T-helper 1 cell treated with Interleukin-12 subunit alpha and Interleukin-12 subunit beta and Interleukin-4 antibody, amounts not matched to agents 30 μg/mL and 1 μg/mL, for 36 hours (primary cell): ENCODE data around the gene KANTR.

ENCODE experiments used
- H3K27ac Mint-ChIP-seq: one replicate; pipeline ENCODE4 v1.8.0; 2021; ENCODE audit warnings: mild to moderate bottlenecking, mixed read lengths
- H3K27me3 Mint-ChIP-seq: one replicate; pipeline ENCODE4 v1.8.0; 2021; ENCODE audit warnings: low read depth, mixed read lengths
- H3K36me3 Mint-ChIP-seq: one replicate; pipeline ENCODE4 v1.8.0; 2021; ENCODE audit warnings: low read depth, mixed read lengths
- H3K4me1 Mint-ChIP-seq: one replicate; pipeline ENCODE4 v1.8.0; 2021; ENCODE audit warnings: low read depth, mixed read lengths
- H3K4me3 Mint-ChIP-seq: one replicate; pipeline ENCODE4 v1.8.0; 2021; ENCODE audit warnings: mild to moderate bottlenecking, moderate library complexity, mixed read lengths
- H3K9me3 Mint-ChIP-seq: one replicate; pipeline ENCODE4 v1.8.0; 2021; ENCODE audit warnings: mixed read lengths

Gene KANTR

DNA sequence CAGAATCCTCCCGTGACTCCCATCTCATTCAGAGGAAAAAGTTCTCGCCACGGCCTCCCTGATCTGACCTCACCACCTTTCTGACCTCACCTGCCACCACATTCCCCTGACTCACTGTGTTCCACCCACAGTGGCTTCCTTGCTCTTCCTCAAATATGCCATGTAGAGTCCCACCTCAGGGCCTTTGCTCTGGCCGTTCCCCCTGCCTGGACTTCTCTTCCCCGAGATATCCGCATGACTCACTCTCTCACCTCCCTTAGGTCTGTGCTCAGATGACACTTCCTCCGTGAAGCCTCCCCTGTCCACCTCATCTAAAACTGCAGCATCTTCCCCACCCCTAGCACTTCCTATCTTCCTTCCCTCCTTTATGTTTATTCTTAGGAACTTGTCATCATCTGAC lies 18.9 kb upstream of the KANTR start:
- Mint-ChIP-seq H3K27ac (peak overlapping the region; percentile 37), H3K36me3 (no peaks in the 10 kb centered on the region), H3K9me3 (no peaks in the 10 kb centered on the region), H3K4me1 (peaks cover 17% of the 10 kb centered on the region), H3K4me3 (no peak overlapping the region), H3K27me3 (no peaks in the 10 kb centered on the region)

DNA sequence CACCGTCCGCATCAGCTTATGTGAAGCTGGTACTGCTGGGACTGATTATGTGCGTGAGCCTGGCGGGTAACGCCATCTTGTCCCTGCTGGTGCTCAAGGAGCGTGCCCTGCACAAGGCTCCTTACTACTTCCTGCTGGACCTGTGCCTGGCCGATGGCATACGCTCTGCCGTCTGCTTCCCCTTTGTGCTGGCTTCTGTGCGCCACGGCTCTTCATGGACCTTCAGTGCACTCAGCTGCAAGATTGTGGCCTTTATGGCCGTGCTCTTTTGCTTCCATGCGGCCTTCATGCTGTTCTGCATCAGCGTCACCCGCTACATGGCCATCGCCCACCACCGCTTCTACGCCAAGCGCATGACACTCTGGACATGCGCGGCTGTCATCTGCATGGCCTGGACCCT lies 17.3 kb upstream of the KANTR start:
- Mint-ChIP-seq H3K4me3 (no peak overlapping the region), H3K4me1 (peaks cover 20% of the 10 kb centered on the region)

GRCh38 chrX:53077207-53078197 lies 16.4 kb upstream of the KANTR start:
- Mint-ChIP-seq H3K4me1 (peaks cover 13% of the 10 kb centered on the region), H3K27ac (no peak overlapping the region), H3K36me3 (no peaks in the 10 kb centered on the region), H3K9me3 (no peaks in the 10 kb centered on the region), H3K4me3 (no peak overlapping the region), H3K27me3 (no peaks in the 10 kb centered on the region)

More for the DNA sequence above, 17.3 kb upstream of the KANTR start:
- no peak overlapping the region for H3K27ac Mint-ChIP-seq
- no peaks in the 10 kb centered on the region for H3K27me3 Mint-ChIP-seq
- H3K36me3 Mint-ChIP-seq = no peaks in the 10 kb centered on the region
- H3K9me3 Mint-ChIP-seq = no peaks in the 10 kb centered on the region

DNA sequence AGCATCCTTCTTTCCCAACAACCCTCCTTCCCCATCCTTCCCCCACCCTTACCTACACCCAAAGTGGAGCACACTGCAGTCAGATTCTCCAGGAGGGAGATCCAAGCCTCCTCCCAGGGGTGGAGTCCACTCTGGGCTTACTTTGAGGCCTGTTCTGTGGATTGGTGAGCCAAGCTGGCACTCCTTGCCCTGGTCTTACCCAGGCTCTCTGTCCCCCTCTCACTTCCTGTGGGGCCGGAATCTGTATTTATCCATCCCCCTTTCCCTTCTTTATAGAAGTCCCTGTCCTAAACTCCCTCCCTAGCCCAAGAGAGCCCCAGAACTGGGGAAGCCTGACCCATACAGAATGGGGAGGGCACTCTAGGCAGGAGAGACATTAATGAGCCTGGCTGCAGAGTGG lies 15.0 kb upstream of the KANTR start:
- H3K27me3 Mint-ChIP-seq = no peaks in the 10 kb centered on the region

DNA sequence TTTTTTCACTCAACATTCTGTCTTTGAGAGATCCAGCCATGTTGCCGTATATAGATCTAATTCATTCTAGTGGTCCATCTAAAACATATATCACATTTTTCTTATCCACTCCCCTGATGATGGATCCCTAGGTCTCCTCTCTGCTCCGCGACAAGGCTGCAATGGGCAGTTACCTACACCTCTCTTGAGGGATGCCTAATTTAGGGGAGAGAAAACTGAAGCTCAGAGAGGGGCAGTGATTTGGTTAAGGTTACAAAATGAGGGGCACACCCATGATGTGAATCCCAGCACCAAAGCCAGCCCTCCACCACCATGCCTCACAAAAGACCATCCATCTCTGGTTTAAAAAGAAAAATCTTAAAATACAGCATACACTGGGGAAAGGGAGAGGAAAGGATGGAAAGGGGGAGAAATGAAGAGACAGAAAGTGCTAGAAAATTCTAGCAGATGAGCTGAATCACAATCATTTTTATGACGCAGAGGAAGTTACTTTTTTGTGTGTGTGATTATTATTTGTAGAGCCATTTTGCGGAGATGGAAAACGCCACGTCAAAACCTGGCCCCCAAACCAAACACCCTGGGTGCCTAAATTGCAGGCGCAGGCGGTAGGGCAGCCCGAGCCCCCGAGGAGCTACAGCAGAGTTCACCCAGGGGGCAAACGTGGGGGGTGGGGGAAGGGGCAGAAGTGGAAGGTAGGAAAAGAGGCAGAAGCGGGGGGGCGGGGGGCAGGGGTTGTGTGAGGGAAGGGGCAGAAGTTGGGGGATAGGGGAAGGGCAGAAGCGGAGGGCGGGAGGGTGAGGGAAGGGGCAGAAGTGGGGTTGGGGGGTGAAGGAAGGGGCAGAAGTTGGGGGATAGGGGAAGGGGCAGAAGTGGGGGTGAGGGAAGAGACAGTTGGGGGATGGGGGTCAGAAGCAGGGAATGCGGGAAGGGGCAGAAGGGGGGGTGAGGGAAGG lies 13.0 kb upstream of the KANTR start:
- Mint-ChIP-seq H3K4me1 (peaks cover 23% of the 10 kb centered on the region), H3K4me3 (peak overlapping the region; percentile 82), H3K9me3 (no peaks in the 10 kb centered on the region), H3K27me3 (no peaks in the 10 kb centered on the region), H3K27ac (peak overlapping the region; percentile 93), H3K36me3 (peaks cover 11% of the 10 kb centered on the region)

More for the DNA sequence above, 15.0 kb upstream of the KANTR start:
- Mint-ChIP-seq H3K4me3 (no peak overlapping the region), H3K36me3 (peaks cover 2% of the 10 kb centered on the region), H3K4me1 (peaks cover 21% of the 10 kb centered on the region), H3K27ac (no peak overlapping the region), H3K9me3 (no peaks in the 10 kb centered on the region)

- H3K27me3 Mint-ChIP-seq = no peaks in the 10 kb centered on the region
- H3K36me3 Mint-ChIP-seq = peaks cover 16% of the 10 kb centered on the region
- peak within 1 kb of the TSS; percentile 93 for H3K4me3 Mint-ChIP-seq
- no peaks in the 10 kb centered on the region for H3K9me3 Mint-ChIP-seq
- H3K27ac Mint-ChIP-seq = peak within 1 kb of the TSS; percentile 98
- peaks cover 26% of the 10 kb centered on the region for H3K4me1 Mint-ChIP-seq
These were observed 11.8 kb upstream of the KANTR start, which contains the start of gene TSPYL2 for GRCh38 chrX:53081925-53082772. Gene TSPYL2 (plus strand): TSS chrX:53082367. CDS start chrX:53082499, 132 bp downstream.

GRCh38 chrX:53082773-53083616 lies 10.9 kb upstream of the KANTR start:
- Mint-ChIP-seq H3K9me3 (no peaks in the 10 kb centered on the region), H3K4me3 (peak overlapping the region; percentile 93), H3K36me3 (peaks cover 19% of the 10 kb centered on the region), H3K27me3 (no peaks in the 10 kb centered on the region), H3K27ac (peak overlapping the region; percentile 84), H3K4me1 (peaks cover 31% of the 10 kb centered on the region)

DNA sequence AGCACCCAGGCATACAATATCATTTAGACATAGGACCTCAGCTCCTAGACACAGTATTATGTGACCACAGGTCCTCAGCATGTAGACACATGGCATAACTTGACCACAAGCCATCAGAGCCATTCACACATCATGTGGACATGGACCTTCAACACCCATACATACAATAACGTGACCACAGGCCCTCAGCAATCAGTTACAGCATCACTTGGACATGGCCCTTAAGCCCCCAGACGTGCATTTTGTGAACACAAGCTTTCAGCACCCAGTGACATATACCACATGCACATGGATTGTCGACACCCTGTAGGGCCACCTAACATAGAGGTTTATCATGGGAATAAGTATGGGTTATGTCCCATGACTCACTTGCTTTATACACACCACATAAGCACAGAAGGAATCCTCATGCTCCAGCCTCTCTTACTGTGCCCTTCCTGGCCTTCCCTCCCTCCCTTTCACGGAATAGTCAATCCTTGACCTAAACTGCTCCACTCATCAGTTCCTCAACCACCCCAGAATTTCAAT lies 9.8 kb upstream of the KANTR start:
- H3K4me1 Mint-ChIP-seq = peaks cover 40% of the 10 kb centered on the region

GRCh38 chrX:53084863-53085262 lies 9.1 kb upstream of the KANTR start:
- H3K36me3 Mint-ChIP-seq = peaks cover 19% of the 10 kb centered on the region
- peaks cover 40% of the 10 kb centered on the region for H3K4me1 Mint-ChIP-seq
- H3K4me3 Mint-ChIP-seq = no peak overlapping the region
- peak overlapping the region; percentile 45 for H3K27ac Mint-ChIP-seq
- no peaks in the 10 kb centered on the region for H3K27me3 Mint-ChIP-seq
- no peaks in the 10 kb centered on the region for H3K9me3 Mint-ChIP-seq

More for the DNA sequence above, 9.8 kb upstream of the KANTR start:
- H3K36me3 Mint-ChIP-seq = peaks cover 19% of the 10 kb centered on the region
- H3K9me3 Mint-ChIP-seq = no peaks in the 10 kb centered on the region
- H3K27me3 Mint-ChIP-seq = no peaks in the 10 kb centered on the region
- H3K4me3 Mint-ChIP-seq = no peak overlapping the region
- H3K27ac Mint-ChIP-seq = no peak overlapping the region

DNA sequence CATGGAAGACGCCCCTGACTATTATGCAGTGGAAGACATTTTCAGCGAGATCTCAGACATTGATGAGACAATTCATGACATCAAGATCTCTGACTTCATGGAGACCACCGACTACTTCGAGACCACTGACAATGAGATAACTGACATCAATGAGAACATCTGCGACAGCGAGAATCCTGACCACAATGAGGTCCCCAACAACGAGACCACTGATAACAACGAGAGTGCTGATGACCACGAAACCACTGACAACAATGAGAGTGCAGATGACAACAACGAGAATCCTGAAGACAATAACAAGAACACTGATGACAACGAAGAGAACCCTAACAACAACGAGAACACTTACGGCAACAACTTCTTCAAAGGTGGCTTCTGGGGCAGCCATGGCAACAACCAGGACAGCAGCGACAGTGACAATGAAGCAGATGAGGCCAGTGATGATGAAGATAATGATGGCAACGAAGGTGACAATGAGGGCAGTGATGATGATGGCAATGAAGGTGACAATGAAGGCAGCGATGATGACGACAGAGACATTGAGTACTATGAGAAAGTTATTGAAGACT lies 8.2 kb upstream of the KANTR start:
- Mint-ChIP-seq H3K4me1 (peaks cover 38% of the 10 kb centered on the region), H3K27ac (peak overlapping the region; percentile 10), H3K9me3 (no peaks in the 10 kb centered on the region), H3K27me3 (no peaks in the 10 kb centered on the region), H3K4me3 (no peak overlapping the region), H3K36me3 (peaks cover 19% of the 10 kb centered on the region)

- Mint-ChIP-seq H3K36me3 (peaks cover 19% of the 10 kb centered on the region), H3K9me3 (no peaks in the 10 kb centered on the region), H3K27me3 (no peaks in the 10 kb centered on the region), H3K4me3 (no peak overlapping the region), H3K27ac (no peak overlapping the region), H3K4me1 (peaks cover 35% of the 10 kb centered on the region)
These were observed 7.5 kb upstream of the KANTR start for GRCh38 chrX:53086464-53086863.

DNA sequence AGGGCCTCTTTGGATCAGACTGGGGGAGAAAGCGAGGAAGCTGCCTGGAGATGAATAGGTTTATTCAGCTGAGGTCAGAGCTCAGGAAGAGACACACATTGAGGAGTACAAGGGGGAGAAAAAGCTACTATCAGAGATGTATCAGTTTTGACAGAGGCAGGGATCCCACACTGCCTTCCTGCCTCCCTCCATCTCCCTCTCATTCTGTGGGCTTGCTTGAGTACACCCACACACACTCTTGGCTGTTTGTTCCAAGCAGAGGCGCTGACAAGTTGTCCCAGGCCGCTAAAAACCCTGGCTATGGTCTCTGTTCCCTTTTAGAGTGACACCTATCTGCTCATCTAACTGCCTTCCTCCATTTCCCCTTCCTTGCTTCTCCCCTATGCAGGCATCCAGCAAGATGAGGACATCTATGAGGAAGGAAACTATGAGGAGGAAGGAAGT lies 6.5 kb upstream of the KANTR start:
- H3K36me3 Mint-ChIP-seq = peaks cover 19% of the 10 kb centered on the region
- no peaks in the 10 kb centered on the region for H3K9me3 Mint-ChIP-seq
- no peaks in the 10 kb centered on the region for H3K27me3 Mint-ChIP-seq
- no peak overlapping the region for H3K4me3 Mint-ChIP-seq
- H3K4me1 Mint-ChIP-seq = peaks cover 35% of the 10 kb centered on the region
- H3K27ac Mint-ChIP-seq = peak overlapping the region; percentile 49
